Ovary (tissue), 10 donors: ENCODE measurements around the gene PGAP1. TPM values are rescaled to one million over a fixed set of nuclear protein-coding genes. Genes with fewer than 3 reads are reported as not detected.

ENCODE experiments used
- DNase-seq, 5 donors: peaks; one replicate each; pipeline ENCODE4 v3.0.0-alpha.2; 2019 to 2020
- H3K27ac ChIP-seq, 2 donors: fragments of 200-600 bp; one replicate each; pipeline versions ENCODE4 v1.5.1 to v1.8.0; 2019 to 2022
- H3K27me3 ChIP-seq: fragments of 200-600 bp; one replicate; pipeline ENCODE4 v1.8.0; 2022
- H3K36me3 ChIP-seq: fragments of 200-600 bp; sonication (generic); one replicate; pipeline ENCODE4 v1.5.1; 2019
- H3K4me1 ChIP-seq: one replicate; pipeline ENCODE4 v1.8.1; 2013; ENCODE audit warnings: mild to moderate bottlenecking, moderate library complexity; ENCODE audit not compliant: insufficient read depth
- H3K4me3 ChIP-seq: fragments of 200-600 bp; sonication (generic); one replicate; pipeline ENCODE4 v1.5.1; 2017
- H3K9me3 ChIP-seq, 2 donors: fragments of 200-600 bp in 1 of 2; sonication (generic) in 1 of 2; one replicate each; pipeline versions ENCODE4 v1.5.1 to v1.8.1; 2013 to 2019; ENCODE audit warnings: mild to moderate bottlenecking in 1 of 2, moderate library complexity in 1 of 2
- EP300 ChIP-seq: sonication (generic); formaldehyde crosslinking; IDR thresholded peaks from one replicate; pipeline ENCODE4 v1.6.1; 2017; ENCODE audit warnings: antibody characterized with exemption
- POLR2A ChIP-seq: fragments of 450-650 bp; IDR thresholded peaks from one replicate; pipeline ENCODE4 v1.6.1; 2017; ENCODE audit warnings: antibody characterized with exemption, mild to moderate bottlenecking, moderate library complexity
- WGBS, 3 donors: extraction: QIAGEN DNeasy Blood & Tissue Kit in 1 of 3; methylation state at CpG; one replicate each; pipeline versions ENCODE4 v1.1.5 to v1.1.7; 2013 to 2017; 5-methylcytosine and 5-hydroxymethylcytosine counted together
- intact Hi-C, 4 donors: fragments of 100-400 bp; cut with DNase I; formaldehyde crosslinking; loops; one replicate each; pipeline versions ENCODE4 v1.11.0 to v1.15.1; 2022 to 2023
- long read RNA-seq, 3 donors: library from polyadenylated mRNA in 2 of 3; unstranded in 2 of 3; transcript quantifications; one replicate each; pipeline ENCODE4 v2.0.0 and lab custom pipeline, GENCODE V29; 2021 to 2026
- polyA plus RNA-seq, 2 donors: library from polyadenylated mRNA; stranded (reverse); fragments of 200-250 nt in 1 of 2; fragments of 350-450 nt in 1 of 2; fragmentation: Illumina TruSeq in 1 of 2; extraction: RNeasy Lipid Tissue Mini Kit (QIAGEN cat#74804) in 1 of 2; gene quantifications; one replicate each; pipeline ENCODE4 v1.2.3, GENCODE V29; 2013 to 2014
- total RNA-seq, 7 donors: library from RNA; depleted of rRNA in 2 of 7; stranded (reverse); fragments of >200 nt in 2 of 7; fragmentation: NEBNext Ultra II Directional in 3 of 7; extraction: Animal tissue kit (Norgen Biotek cat#: 25700) in 3 of 7; gene quantifications; one replicate each; pipeline versions ENCODE4 v1.1.0 to v1.2.4, GENCODE V29; 2016 to 2023
- TF ChIP-seq, protein P1 (sequence below), 3 donors: fragments of 450-650 bp in 2 of 3; fragments of 200-600 bp in 1 of 3; IDR thresholded peaks; one replicate each; pipeline versions ENCODE4 v1.5.1 to v1.8.0; 2016 to 2022; ENCODE audit warnings: antibody characterized with exemption in 3 of 3, mild to moderate bottlenecking in 1 of 3
- donor health status: DM: no; HTN: no; CAD: no; lungs with moderate emphysema.
- donor health status: DM: no; HTN: no; CAD: no.
- donor health status: Bipolar disorder and iron deficiency.
- donor health status: DM: yes; HTN: yes; CAD: no.
- donor health status: DM: no; HTN: no; CAD: no.
- donor health status: DM: yes; HTN: yes; CAD: no.

PGAP1 gene, protein sequence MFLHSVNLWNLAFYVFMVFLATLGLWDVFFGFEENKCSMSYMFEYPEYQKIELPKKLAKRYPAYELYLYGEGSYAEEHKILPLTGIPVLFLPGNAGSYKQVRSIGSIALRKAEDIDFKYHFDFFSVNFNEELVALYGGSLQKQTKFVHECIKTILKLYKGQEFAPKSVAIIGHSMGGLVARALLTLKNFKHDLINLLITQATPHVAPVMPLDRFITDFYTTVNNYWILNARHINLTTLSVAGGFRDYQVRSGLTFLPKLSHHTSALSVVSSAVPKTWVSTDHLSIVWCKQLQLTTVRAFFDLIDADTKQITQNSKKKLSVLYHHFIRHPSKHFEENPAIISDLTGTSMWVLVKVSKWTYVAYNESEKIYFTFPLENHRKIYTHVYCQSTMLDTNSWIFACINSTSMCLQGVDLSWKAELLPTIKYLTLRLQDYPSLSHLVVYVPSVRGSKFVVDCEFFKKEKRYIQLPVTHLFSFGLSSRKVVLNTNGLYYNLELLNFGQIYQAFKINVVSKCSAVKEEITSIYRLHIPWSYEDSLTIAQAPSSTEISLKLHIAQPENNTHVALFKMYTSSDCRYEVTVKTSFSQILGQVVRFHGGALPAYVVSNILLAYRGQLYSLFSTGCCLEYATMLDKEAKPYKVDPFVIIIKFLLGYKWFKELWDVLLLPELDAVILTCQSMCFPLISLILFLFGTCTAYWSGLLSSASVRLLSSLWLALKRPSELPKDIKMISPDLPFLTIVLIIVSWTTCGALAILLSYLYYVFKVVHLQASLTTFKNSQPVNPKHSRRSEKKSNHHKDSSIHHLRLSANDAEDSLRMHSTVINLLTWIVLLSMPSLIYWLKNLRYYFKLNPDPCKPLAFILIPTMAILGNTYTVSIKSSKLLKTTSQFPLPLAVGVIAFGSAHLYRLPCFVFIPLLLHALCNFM
- 10 to 100 TPM; 11.8 to 39.1 (median 20.6) TPM for total RNA-seq
- 1 to 10 TPM; 3.2 to 5.6 TPM for polyA plus RNA-seq
- long read RNA-seq, donor 1, partial matches to known transcripts: 1 of 5 reads
- long read RNA-seq, donor 1, other reads (novel, unspliced or antisense): 4 of 5 reads
- long read RNA-seq, donor 2, partial matches to known transcripts: 0 of 1 reads
- long read RNA-seq, donor 2, other reads (novel, unspliced or antisense): 0 of 1 reads
- long read RNA-seq, donor 3, full-length matches to known transcripts: 1 of 14 reads
- long read RNA-seq, donor 3, partial matches to known transcripts: 4 of 14 reads
- long read RNA-seq, donor 3, other reads (novel, unspliced or antisense): 9 of 14 reads

DNA sequence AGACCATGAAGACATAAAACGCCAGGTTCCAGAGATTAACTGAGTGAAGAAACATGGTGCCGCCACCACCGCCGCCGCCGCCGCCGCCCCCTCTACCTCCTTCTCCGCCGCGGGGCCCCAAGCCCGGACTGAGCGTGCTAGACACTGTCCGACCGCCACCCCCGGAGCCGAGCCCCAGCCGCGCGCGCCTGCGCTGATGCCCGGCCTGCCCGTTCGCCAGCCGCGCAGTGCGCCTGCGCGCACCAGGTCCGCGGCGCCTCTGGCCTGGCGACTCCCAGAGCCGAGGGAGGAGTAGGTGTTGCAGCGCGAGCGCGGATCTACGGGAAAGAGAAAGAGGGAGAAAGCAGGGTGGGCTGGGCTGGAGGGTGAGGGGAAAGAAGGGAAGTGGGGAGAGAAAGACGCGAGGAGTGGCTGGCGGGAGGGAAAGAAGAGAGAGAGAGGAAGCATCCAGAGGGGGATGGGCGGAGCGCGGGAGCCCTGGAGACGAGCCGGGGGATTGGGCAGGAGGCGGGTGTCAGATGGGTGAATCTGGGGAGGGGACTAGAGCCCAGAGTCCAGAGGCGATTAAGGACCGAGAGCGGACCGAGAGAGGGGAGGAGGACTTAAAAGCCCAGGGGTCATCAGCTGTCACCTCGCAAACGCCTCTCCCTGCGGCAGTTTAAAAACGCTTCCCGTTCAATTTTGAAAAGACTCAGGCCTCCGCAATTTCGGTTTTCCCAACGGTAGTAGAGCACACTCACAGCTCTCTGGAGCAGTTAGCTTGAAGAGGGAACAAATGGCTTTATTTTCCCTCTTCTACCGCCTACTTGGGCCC lies at the start of gene PGAP1:
PGAP1 (minus strand) TSS at position 146 of the 814 bp plus-strand sequence; CDS start at position 55, 91 bp downstream.
- TF ChIP-seq, protein P1, sequence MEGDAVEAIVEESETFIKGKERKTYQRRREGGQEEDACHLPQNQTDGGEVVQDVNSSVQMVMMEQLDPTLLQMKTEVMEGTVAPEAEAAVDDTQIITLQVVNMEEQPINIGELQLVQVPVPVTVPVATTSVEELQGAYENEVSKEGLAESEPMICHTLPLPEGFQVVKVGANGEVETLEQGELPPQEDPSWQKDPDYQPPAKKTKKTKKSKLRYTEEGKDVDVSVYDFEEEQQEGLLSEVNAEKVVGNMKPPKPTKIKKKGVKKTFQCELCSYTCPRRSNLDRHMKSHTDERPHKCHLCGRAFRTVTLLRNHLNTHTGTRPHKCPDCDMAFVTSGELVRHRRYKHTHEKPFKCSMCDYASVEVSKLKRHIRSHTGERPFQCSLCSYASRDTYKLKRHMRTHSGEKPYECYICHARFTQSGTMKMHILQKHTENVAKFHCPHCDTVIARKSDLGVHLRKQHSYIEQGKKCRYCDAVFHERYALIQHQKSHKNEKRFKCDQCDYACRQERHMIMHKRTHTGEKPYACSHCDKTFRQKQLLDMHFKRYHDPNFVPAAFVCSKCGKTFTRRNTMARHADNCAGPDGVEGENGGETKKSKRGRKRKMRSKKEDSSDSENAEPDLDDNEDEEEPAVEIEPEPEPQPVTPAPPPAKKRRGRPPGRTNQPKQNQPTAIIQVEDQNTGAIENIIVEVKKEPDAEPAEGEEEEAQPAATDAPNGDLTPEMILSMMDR (IDR thresholded peaks at IDR 0.05): peak in 1 of 3 donors; percentile 10
- TF ChIP-seq POLR2A (peak; percentile 67), EP300 (no peak)
- no peaks in the 10 kb centered on the region for H3K27me3 ChIP-seq
- WGBS, 3 donors: 0 to 1% (median 1%) methylated on average over 52 to 62 of the region's 62 CpGs
- intact Hi-C loops: no loop called here
- no peaks in the 10 kb centered on the region for H3K36me3 ChIP-seq
- H3K27ac ChIP-seq: peak within 1 kb of the TSS; percentile 88 to 96
- peak within 1 kb of the TSS; percentile 81 for H3K4me3 ChIP-seq
- no peaks in the 10 kb centered on the region for H3K9me3 ChIP-seq
- no peaks in the 10 kb centered on the region for H3K4me1 ChIP-seq
- peak; percentile 91 to 95 (median 92) for DNase-seq

DNA sequence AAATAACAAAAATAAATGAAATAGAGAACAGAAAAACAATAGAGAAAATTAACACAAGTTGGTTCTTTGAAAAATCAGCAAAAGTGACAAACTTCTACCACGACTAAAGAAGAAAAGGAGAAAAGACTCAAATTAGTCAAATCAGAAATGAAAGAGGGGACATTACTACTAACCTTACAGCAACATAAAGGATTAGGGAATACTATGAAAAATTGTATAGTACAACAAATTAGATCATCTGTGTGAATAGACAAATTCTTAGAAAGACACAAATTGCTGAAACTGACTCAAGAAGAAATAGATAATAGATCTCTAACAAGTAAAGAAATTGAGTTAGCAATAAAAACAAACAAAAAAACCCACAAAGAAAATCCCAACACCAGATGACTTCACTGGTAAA lies 48.5 kb upstream of the PGAP1 start:
- WGBS, 3 donors: 71 to 81% (median 78%) methylated on average over 1 of the region's 1 CpG
- DNase-seq: no peak
- no peaks in the 10 kb centered on the region for H3K27me3 ChIP-seq

DNA sequence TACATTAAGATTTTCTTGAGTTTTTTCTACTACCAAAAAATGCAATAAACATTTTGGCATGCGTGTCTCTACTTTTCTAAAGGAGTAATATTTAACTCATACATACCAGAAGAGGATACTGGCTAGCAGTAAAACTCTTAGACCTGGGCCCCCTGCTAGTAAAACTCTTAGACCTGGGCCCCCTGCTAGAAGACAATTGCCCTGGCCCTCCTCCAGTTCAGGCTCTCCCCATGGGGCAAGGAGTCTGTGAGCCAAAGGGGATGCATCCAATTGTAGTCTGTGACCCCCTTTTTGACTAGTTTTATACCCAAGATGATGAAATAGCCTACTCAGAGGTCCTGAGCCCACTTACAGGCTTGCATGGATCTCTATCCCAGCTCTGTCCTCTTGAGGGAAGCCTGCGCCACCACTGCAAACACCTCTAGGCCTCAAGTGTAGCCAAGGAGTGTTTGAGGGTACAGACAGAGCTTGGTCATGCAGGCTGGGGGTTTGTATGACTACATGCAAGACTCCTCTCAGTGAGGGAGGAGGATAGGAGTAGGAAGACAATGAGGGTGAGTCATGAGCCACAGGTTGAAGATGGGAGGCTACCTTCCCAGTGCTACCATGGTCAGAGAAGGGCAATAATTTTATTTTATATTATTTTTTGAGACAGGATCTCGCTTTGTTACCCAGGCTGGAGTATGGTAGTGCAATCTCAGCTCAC lies 45.2 kb upstream of the PGAP1 start:
- no peak for DNase-seq
- 60 to 81% (median 65%) methylated on average over 3 of the region's 3 CpGs for WGBS, 3 donors
- Histone ChIP-seq H3K9me3 (no peaks in the 10 kb centered on the region), H3K4me1 (no peaks in the 10 kb centered on the region), H3K4me3 (no peak overlapping the region), H3K27me3 (no peaks in the 10 kb centered on the region), H3K36me3 (no peaks in the 10 kb centered on the region), H3K27ac (no peak overlapping the region)
- TF ChIP-seq POLR2A: no peak
- TF ChIP-seq, protein P1 (IDR thresholded peaks at IDR 0.05): no peak
- TF ChIP-seq EP300: no peak
- intact Hi-C loops: no loop called here

More for the DNA sequence above, 48.5 kb upstream of the PGAP1 start:
- H3K4me1 ChIP-seq: no peaks in the 10 kb centered on the region
- H3K27ac ChIP-seq: no peak overlapping the region
- H3K9me3 ChIP-seq: no peaks in the 10 kb centered on the region
- intact Hi-C loops: no loop called here
- TF ChIP-seq, protein P1 (IDR thresholded peaks at IDR 0.05): no peak
- TF ChIP-seq EP300 (no peak), POLR2A (no peak)
- H3K4me3 ChIP-seq: no peak overlapping the region
- no peaks in the 10 kb centered on the region for H3K36me3 ChIP-seq
